ENCODE results near the gene ZBTB20.

Gene ZBTB20

DNA sequence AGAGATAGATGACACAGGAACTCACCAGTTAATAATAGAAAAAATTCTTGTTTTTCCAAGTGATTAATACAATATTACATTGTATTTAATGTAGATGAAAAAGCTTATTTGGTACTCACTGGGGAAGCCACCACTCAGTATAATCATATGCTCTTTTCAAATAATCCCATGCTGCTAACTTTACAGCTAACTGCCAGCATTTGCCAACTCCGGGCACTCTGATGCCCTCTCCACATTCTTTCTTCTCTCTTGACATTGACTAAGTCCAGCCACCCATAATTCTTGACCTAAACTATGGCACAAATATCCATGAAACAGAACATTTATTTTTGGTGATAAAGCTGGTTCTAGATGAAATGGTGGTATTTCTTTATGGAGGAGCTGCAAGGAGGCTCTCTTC, 384.9 kb downstream of the ZBTB20 start:
- no peak for DNase-seq (ENCODE audit: low read depth)

DNA sequence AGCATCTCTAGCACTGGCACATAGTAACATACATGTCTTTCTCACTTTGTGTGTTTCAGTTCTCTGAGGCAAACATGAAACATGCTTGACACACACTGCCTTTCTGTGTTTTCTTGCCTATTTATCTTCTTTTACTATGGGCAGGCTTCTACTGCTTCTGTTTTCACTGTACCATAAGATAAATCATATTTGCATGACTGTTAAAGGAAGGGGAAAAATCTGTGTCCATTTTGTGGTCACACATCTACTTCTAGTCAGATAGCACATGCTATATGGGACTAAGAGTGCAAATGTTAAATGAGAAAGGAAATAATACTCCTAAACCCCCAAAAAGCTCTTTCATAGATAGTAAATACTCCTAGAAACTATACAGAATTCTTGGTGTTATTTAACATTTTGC, 386.4 kb downstream of the ZBTB20 start:
- no peak for DNase-seq (ENCODE audit: low read depth)

DNA sequence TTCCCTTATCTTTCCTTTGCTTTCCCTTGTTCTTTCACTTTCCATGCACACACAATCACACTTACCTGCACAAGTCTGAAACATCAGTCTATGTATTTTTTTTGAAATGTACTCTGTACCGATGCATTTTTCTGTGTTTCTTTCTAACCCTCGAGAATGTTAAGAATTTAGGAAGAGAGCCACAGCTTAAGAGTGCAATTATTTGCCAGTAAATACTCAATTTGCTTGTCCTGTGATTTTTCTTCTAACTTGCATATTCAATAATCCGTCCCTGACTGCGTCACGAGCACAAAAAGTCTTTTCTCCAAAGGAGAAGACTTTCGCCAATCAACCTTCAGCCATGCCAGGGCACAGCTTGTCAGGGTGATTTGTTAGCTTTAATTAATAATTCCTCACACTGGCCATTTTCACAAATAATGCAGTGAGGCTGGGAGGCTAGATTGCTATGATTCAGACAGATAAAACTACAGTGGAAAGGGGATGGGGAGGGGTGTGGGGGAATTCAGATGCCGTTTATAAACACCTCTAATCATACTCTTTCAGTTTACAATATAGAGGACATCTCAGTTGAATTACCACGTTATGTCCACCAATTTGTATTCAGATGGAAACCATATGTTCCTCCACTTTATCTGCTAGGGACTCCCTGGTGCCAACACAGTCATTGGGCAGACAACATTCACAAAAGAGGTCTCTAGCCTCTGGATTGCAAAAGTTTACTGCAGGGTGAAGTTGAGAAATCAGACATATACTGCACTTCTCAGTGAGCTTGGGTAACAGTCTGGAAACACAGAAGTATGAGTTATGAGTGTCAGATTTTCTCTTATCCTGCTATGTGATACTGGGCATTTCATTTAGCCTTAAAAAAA, 388.0 kb downstream of the ZBTB20 start:
- DNase-seq (ENCODE audit: low read depth): no peak

DNA sequence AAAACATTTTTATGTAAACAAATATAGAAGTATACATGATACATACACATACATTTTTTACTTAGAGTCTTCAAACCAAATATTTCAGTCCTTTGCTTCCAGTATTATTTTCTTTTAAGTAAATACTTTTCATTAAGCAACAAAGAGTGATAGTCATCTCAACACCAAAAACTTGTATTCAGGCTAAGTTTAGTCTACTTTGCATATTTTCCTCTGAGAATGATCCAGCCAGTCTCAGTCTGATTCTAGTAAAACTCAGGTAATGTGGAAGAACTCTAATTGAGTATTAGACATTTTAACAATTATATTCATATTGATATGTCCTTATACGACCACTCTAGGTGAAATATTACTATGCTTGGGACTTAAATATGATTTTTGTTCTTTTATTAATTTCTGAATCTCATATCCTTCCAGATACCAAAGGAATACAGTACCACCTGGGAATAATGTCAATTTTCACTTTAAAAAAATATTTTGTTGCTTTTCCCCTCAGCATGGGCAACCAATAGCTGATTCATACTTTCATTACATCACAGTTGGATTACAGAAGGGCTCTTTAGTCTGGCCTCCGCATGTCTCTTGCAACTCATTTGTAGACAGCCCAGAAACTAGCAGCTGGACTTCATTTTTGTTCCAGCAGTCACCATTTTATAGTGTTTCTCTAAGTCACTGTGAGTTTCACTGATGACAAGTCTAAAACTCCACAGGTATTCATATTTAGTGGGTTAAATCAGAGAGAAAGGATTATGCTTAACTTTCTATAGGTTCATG, 390.4 kb downstream of the ZBTB20 start:
- no peak for DNase-seq (ENCODE audit: low read depth)

DNA sequence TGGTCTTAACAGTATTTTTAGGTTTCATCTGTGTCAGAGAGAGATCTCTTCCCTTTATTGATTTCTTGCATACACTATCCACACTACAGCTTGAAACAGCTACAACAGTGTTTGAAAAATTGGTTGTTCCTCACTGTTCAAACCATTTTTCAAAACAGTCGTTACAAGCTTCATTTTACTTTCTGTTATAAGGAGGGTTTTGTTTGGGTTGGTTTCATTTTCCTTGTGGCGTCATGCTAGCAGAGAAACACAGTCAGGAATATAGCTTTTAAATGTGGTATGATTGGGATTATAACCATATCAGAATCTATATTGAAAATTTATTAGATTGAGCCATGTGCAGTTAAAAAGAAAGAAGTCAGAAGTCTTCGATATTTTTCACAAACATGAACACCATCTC, 400.6 kb downstream of the ZBTB20 start:
- no peak for DNase-seq (ENCODE audit: low read depth)

DNA sequence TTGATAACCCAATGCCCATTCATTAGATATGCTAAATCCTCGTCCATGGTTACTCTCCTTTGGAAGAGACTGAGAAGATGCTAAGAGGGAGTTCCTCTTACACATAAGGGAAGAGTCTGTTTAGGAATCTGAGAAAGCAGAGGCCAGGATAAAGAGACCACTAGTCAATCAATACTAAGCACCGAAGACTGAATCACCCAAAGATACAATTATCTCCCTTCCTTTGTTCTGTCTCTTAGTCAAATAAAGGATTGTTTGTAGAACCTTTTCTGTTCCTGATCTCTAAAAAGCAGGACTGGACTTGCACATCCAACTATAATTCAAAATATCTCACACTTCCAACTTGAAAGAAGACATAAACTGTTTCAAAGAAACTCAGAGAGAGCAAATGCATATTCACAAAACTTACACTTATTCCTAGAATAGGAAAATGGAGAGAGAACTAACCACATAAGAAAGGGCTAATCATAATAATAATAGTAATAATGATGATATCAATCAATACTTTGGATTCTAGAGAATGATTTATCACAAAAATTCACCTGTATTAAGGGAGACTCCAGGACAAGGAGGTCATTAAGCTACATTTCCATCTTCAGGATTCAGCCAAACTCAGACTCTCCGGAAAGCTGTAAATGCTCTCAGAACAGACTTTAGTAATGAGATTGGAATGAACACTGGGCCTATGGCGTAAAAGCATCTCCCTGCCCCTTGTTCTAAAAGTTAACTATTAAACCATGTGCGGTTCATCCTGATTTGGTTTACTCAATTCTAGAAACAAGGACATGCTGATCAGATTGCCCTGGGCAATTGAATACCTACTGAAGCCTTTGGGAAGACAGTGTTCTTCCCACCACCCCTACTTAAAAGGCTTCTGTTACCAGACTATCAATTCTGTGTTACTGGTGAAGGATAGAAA, 401.5 kb downstream of the ZBTB20 start:
- DNase-seq (ENCODE audit: low read depth): no peak

DNA sequence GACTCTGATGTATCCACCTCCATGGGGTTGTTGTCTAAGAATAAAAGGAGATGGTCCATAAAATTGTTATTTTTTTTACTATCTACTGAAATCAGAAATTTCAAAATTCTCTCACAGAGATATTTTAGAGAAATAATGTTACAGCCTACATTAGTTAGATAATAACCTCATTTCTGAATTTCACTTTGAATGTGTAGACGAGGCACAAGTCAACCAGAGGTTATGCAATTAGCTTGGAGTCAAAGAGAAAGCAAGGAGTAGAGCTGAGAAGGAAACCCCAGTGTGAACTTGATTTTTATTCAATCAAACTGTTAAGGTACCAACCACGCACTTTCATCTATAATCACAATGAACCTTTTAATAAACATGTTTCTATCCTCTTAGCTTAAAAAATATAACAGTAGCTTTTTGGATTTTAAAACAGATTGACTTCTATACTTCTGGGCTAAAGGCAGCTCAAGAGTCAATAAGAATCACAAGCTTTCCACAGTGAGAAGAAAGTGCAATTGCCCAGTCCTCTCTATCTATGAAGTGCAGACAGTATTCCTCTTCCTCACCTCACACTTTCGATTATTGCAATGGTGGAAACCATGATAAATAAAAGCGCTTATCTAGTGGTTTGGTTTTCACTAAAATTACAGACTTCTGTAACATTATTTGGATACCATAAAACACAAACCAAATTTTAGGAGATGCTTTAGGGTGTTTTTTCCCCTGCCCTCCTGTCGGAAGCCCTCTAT, 403.2 kb downstream of the ZBTB20 start:
- no peak for DNase-seq (ENCODE audit: low read depth)

DNA sequence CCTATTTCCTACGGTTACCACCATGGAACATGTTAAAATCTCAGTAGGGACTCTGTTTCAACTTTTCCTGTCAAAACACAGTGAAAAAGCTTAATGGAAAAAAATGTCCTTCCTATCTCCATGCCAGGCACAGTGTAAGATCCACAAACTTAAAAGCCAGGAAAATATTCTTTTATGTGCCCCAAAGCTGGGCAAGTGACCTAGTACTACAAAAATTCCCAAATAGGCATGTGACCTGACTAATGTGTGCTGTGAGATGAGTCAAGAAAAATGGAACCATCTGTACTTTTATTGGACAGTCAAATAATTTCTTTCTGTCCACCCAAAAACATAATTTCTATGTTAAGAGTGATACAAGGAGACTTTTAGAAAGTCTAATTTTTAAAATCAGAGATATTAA, 406.0 kb downstream of the ZBTB20 start:
- no peak for DNase-seq (ENCODE audit: low read depth)

DNA sequence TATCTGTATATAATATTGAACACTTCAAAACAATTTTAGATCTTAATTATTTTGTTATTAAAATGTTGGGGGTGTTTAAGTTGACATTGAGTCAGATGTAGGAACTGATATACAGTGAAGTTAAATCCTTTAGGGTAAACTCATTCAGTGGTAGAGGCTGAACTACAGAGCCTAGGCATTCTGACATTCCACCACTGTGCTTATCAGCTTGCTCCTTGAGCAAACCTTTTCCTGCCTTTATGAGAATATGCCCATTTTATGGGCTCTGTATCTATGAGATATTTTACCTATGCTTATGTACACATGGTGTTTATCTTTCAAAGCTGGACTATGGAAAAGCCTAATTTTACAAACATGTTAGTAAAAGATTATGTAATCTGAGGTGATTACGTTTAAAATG, 407.5 kb downstream of the ZBTB20 start:
- DNase-seq (ENCODE audit: low read depth): no peak

DNA sequence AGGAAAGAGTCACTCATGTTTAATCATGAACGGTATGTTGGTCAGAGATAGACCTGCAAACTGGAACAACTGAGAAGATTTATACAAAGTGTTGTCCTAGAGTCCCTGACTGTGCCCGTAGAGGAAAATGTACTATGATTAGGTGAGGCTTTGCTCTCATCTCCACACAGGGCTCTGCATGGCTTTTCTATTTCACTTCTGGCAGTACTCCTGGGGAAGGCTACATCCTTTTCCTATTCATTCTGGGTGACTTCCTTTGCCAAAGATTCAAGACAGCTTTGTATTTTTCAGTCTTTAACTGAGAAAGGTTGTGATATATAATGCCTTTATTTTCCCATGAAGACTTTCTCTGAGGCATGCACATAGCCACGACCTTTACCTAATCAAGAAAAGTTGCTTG, 414.7 kb downstream of the ZBTB20 start:
- DNase-seq (ENCODE audit: low read depth): no peak

DNA sequence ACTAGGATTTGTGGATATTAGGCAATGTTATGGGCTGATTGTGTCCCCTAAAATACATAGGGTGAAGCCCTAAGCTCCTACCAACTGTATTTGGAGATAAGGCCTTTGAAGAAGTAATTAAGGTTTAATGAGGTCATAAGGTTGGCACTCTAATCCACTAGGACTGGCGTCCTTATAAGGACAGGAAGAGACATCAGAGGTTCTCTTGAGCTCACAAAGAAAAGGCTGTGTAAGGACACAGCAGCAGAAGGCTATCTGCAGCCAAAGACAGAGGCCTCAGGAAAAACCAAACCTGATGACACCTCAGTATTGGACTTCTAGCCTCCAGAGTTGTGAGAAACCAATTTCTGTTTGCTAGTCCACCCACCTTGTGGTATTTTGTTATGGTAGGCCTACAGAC, 416.7 kb downstream of the ZBTB20 start:
- no peak for DNase-seq (ENCODE audit: low read depth)

DNA sequence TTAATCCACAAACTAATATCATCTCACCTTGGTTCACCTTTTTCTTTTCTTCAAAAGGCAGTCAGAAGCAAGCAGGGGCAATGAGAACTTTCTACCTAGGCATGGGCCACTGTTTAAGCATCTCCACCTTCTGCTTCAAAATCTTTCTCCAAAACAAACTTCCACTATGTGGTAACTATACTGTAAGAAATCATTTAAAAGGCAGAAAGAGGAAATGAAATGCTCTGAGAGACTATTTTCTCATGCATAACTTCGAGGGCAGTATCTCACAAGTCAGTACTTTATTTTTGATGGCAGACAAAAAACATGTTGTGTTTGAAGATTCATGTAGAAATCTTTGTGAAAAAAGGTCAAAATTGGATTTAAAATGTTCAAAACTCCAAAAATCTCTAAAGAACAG, 419.7 kb downstream of the ZBTB20 start:
- DNase-seq (ENCODE audit: low read depth): no peak

DNA sequence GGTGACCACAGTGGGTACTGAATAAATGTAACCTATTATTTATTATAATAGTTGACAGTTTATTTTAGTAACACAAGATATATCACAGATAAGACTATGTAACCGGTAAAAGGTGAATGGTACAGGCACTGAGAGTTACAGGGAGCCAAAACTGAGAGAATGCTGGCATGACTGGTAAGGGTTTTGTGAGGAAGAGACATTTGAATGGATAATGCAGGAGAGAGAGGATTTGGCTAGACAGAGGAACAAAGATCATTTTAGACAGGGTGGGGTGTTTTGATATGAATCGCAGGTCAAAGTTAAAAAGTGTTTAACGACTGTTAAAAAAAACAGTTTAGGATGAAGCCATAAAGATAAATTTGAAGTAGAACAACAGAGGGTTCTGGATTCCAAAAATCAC, 421.1 kb downstream of the ZBTB20 start:
- no peak for DNase-seq (ENCODE audit: low read depth)

DNA sequence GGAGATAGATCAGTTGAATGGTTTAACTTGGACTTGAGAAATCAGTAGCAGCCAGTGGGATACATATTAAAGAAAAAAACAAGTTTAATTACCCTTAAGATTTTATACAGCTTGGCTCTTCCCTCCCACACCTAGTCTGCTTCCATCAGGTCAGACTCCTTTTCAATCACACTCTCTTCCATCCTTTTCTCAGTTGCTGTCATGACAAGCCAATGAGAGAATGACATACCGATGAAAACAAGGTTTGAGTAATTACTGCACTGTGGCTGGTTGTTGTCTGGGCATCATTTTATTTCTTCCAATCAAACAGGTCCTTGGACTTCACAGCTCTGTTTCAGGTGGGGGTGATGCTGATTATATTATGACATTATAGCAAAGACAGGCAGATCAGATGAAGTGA, 424.6 kb downstream of the ZBTB20 start:
- DNase-seq (ENCODE audit: low read depth): no peak

DNA sequence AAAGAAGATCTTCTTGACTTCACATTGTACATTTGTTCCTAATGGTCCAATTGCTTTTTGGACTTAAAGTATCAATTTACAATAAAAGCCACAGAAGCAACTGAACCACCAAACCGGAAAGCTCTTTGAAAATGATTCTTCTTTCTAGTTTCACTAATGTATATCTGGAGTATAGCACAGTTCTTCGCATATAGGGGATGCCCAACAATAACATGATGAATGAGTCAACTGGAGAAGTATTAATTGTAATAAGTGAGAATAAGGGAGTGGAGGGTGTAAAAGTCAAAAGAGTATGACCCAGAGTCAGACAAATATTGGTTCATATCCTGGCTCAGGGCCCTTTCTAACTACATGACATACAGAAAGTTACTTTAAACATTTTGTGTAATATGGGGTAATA, 425.2 kb downstream of the ZBTB20 start:
- DNase-seq (ENCODE audit: low read depth): no peak

DNA sequence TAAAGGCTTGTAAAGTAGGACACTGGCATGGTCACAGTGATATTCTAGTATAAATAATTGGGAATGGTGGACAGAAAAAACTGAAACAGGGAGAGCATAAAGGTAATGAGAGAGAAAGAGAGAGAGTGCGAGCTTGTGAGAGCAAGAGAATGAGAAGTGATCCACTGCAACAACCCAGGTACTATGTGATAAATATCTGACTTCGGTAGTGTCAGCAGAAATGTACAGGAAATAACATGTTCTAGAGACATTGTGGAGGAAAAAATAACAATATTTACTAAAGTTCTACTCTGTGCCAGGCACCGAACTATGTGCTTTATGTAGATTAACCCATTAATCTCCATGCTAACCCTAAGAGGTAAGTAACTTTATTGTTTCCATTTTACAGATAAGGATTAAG, 425.9 kb downstream of the ZBTB20 start:
- no peak for DNase-seq (ENCODE audit: low read depth)

DNA sequence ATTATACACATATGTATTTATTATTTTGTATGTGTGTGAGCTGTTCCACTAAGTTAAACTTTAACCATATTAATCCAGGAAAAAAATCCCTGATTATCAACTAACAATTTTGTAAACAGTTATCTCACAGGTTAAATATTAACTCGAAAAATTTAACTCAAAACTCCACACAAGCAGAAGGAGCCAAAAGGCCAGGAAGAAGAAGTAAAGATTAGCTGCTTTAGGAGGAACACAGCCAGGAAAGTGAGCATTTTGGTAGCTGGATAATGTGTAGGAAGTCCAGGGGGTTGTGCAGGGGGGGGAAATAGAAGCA, 428.2 kb downstream of the ZBTB20 start:
- no peak for DNase-seq (ENCODE audit: low read depth)

DNA sequence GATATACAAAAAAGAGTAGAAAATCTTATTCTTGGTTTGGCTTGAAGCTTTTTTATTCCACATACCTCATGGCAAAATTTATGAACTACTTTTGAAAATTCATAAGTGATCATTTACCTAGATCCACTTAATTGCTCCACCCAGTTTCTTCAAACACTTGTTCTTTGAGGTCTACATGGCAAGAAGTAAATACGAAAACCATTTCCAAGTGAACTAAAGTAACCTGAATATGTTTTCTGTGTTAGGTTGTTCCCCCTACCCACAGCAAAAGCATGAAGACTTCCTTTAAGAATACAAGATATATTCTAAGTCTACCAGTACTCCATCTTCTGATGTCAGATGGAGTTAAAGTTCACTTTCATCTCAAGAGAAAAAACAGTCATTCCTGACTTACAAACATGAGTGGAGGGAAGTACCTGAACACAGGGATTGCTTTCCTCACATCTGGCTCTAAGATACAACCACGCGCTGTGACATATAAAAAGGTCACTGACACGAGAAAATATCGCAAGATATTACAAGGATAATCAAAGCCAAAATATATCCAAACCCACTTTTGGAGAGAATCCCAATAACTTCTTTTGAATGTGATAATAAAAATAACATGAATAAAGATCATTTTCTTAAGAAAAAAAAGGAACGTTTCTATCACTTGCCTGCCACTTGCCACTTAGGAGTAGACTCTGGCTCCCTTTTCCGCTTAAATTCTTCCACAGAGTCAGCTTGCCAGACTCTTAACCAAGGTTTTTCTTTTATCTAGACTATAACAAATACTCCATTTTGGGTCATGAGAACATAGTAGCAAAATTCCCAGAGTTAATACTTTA, 428.8 kb downstream of the ZBTB20 start:
- no peak for DNase-seq (ENCODE audit: low read depth)

DNA sequence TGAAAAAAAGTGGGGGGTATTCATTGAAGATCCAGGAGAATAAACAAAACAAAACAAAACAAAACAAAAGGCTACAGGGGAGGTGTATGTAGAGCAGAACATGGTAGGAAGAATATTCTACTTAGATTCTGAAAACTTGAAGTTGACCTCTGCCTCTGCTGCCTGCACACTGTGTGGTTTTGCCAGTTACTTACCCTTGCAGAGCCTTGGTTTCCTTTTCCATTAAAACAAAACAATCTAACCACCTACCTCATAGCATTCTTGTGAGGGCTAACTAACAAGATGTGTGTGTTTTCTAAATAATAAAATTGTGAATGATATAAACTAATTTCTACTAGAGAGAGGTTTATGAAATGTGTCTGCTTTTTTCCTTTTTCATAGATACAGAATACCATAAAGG, 430.2 kb downstream of the ZBTB20 start:
- DNase-seq (ENCODE audit: low read depth): no peak

DNA sequence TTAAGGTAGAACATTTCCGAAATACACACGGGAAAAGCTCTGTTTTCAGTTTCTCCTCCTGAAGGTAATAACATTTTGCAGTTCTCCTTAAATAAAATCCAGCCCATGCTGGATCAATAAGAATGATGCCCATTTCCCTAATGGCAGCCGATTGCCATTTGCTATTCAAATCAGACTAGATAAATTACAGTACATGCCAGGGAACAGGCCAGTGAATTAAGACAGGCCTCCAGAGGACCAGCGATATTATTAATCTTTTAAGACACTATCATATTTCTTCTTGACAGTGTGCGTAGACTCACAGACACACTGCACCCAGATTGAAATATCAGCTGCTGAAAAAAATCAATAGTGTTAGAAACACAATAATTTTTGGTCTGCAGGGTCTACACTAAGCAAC, 431.0 kb downstream of the ZBTB20 start:
- DNase-seq (ENCODE audit: low read depth): no peak

DNA sequence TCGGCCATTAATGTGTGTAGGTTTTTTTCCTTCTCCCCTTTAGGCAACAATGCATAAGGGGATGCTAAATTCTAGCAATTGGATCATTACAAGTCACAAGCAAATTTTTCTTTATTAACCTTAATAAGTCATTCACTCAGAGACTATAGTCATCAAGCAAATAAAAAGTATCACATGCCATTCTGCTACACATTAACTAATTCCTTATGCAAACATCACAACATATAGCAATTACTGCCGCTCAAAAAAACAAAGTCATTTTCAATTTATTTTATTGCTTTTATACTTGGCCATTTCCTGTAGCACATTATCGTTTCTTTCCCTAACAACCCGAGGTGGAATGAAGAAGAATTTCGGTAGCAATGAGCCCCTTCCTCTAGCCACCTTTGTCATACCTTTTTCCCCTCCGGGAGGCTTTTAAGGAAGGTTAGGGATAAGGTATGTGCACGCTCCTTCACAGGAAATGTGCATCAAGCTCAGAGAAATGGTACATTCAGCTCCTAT, 432.1 kb downstream of the ZBTB20 start:
- DNase-seq (ENCODE audit: low read depth): no peak
